DMS53 treated with DMSO at 0.1 percent for 48 hours (cell line): ENCODE data around the gene BMS1.
"Not testable (repeated sequence)": the region's sequence is repeated elsewhere in the genome, so short reads cannot be mapped to it uniquely, and the experiment has no call there.

Experiments used
- DNase-seq: peaks from one replicate; lab custom pipeline; 2025; ENCODE audit not compliant: unreplicated experiment; lab: John Stamatoyannopoulos, UW

BMS1 gene

GRCh38 chr10:42795701-42796100 is 13.1 kb downstream of the BMS1 start:
- no peak for DNase-seq

DNA sequence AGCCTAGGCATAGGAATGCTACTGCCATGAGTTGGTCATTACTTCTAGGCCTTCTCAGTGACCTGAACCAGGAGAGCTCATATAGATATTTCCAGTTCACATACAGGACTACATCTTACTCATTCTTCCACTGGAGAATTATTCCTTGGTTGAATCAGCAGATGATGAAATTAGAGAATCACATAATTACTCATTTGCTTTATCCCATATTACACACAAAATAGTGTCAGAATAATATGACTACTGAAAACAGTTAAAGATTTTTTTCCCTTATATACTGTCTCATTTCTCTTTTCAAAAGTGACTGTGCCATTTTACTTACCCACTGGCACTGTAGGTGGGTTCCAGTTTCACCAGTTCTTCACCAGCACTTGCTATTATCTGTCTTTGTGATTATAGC is 18.5 kb downstream of the BMS1 start:
- no peak for DNase-seq

DNA sequence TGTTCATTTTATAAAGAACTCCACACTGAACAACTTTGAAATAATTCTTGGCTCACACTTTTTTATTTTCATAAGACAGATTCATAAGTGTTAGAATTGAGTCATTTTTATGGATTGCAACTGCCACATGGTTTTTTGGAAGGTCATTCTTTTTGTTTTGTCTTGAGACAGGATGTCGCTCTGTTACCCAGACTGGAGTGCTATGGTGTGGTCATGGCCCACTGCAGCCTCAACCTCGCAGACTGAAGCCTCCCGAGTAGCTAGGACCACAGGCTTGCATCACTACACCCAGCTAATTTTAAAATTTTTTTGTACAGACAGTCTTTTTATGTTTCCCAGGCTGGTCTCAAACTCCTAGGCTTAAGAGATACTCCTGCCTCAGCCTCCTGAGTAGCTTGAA is 20.3 kb downstream of the BMS1 start:
- no peak for DNase-seq

- DNase-seq: no peak
Measured at GRCh38 chr10:42809676-42810075, 27.1 kb downstream of the BMS1 start.

DNA sequence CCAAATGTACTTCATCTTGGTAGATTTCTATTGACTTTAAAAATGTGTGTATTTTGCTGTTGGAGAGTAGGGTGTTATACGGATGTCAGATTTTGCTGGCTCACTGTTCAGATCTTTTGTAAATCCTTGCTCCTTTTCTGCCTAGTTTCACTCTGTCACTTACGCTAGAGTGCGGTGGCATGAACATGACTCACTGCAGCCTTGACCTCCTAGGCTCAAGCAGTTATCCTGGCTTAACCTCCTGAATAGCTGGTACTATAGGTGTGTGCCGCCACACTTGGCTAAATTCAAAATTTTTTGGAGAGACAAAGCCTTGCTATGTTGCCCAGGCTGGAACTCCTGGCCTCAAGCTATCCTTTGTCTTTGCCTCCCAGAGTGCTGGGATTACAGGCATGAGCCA is 29.4 kb downstream of the BMS1 start:
- DNase-seq: no peak

GRCh38 chr10:42813989-42814687 is 31.5 kb downstream of the BMS1 start:
- not testable (repeated sequence) for DNase-seq

GRCh38 chr10:42816334-42816733 is 33.7 kb downstream of the BMS1 start:
- not testable (repeated sequence) for DNase-seq

DNA sequence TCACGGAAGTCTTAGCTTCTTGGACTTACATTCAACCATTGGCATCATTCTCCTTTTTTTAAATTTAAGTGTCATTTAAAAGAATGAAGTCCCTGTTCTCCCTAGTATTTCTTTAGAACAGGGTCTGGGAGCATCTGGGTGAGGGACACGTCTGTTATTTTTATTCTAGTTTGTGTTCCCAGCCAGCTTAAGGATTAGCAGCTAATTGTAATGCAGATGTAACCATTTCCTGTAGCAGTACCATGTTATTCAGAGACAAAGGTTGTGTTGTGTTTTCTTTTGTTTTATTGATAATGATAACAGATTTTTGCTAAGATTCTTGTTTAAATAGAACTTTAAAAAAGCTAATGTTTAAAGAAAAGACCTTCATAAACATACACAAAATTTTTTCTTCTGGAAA is 34.3 kb downstream of the BMS1 start:
- DNase-seq: no peak

DNA sequence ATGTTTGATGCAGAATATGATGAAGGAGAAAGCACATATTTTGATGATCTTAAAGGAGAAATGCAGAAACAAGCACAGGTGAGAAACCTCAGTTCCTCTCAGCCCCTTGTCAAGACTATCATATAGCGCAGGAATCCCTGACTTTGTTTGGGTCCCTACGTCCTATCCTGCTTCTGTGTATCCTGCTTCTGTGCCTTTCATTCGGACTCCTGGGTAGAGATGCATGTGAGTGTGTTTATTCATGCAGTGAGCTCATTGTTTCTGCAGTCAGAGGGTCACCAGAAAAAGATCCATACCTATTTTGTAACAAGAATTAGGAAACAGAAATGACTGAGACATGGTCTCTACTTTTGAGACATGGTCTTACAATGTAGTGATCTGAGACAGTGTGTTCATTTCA is 34.8 kb downstream of the BMS1 start:
- not testable (repeated sequence) for DNase-seq

GRCh38 chr10:42826759-42827158 is 44.2 kb downstream of the BMS1 start:
- not testable (repeated sequence) for DNase-seq

DNA sequence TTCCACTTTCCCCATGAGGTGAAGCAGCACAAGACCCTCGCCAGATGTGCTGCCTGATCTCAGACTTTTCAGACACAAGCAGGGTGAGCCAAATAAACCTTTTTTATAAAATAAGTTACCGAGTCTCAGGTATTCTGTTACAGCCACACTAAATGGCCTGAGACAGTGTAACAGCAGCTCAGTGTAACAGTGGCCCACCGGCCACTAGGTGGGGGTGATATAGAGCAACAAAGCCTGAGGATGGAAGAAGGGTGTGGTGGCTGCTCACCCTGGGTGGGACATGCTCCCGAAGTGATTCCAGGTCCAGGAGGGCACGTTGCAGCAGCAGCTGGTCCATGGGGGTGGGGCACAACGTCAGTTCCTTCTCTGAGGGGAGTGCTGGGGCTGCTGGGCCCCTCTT is 44.6 kb downstream of the BMS1 start:
- DNase-seq: no peak

DNA sequence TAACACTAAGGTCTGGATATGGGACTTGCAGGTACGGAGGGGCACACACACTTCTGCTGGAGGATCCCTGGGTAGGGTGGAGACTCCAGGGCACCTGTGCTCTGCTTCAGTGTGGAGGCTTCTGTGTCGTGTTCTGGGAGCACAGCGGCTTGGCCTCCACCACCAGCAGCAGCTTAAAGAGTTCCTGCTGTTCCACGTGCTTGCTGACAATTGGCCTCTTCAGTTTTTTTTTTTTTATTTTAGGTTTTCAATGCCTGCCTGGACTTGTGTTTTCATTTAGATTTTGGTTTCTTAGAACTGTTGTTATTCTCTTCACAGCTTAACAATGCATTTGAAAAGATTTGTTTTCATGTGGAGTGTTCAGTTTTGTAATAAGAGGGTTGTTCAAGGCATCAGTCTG is 45.8 kb downstream of the BMS1 start:
- DNase-seq: not testable (repeated sequence)

GRCh38 chr10:42830237-42830636 is 47.6 kb downstream of the BMS1 start:
- no peak for DNase-seq

DNA sequence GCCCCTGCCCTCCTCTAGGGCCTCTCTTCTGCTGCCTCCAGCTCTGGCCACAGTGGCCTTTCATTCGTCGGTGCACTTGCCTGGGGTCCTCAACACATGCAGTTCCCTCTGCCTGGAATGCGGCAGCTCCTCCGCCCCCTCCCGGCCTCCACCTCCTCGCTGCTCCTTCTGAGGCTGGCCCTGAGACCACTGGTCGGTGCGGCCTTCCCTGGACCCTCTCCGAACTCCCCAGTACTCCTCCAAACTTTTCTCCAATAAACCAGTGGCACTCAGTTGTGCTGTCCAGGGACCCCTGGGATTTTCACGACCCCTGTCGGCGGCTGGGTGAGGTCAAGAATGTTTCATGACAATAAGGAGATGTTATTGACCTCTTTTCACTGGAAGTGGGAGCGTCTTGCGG is 53.5 kb downstream of the BMS1 start:
- DNase-seq: no peak

DNA sequence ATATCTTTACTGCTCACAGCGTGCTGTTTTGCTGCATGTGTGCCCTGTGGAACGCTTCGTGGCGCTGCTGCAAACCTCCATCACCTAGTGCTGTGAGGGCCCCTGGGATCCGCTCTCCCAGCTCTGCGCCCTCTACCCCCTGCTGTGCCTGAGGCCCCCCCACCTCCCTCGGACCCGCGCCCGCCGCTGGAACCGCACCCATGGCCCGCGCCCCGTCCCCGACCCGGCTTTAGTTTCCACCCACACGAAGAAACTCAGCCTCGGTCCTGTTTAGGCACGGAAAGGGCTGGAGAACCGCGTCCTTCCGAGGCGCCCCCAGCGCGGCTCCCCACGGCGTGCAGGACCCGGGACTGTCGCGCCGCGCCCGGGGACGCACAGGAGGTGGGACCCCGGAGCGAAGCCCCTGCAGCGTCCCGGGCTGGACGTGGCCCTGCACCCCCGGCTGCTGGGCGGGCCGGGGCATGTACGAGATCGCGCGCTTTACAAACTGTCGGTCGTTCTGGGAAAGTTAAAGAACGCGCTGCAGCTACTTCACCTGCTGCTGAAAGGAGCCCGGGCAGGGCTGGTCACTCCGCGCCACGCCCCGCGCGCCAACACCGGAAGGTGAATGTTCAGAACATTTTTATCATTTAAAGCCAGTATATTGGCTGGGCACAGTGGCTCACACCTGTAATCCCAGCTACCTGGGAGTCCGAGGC is 54.3 kb downstream of the BMS1 start:
- DNase-seq: peak; percentile 6

GRCh38 chr10:42844810-42845209 is 62.2 kb downstream of the BMS1 start:
- DNase-seq: not testable (repeated sequence)

DNA sequence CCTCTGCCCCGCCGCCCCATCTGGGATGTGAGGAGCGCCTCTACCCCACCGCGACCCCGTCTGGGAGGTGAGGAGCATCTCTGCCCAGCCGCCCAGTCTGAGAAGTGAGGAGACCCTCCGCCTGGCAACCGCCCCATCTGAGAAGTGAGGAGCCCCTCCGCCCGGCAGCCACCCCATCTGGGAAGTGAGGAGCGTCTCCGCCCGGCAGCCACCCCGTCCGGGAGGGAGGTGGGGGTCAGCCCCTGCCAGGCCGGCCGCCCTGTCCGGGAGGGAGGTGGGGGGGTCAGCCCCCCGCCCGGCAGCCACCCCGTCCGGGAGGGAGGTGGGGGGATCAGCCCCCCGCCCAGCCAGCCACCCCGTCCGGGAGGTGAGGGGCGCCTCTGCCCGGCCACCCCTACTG is 64.7 kb downstream of the BMS1 start:
- not testable (repeated sequence) for DNase-seq

- DNase-seq: no peak
Measured at GRCh38 chr10:42850931-42851330, 68.3 kb downstream of the BMS1 start.

DNA sequence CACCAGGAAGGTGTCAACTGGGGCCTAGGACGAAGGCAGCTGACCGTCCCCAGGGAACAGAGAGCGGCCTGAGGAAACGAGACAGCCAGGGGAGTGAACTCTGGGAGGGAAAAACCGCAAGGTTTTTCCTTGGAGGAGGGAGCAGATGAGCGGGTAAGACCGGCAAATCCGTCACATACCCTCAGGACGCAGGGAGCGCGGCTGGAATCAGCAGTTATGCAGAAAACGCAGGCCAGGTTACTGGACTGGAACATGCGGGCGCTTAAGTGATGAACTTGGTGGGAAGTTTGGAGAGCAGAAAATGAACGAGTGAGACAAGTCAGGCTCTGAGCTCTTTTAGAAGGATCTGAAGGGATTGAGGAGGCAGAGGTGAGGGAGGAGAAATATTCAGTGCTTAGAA is 76.7 kb downstream of the BMS1 start:
- no peak for DNase-seq

DNA sequence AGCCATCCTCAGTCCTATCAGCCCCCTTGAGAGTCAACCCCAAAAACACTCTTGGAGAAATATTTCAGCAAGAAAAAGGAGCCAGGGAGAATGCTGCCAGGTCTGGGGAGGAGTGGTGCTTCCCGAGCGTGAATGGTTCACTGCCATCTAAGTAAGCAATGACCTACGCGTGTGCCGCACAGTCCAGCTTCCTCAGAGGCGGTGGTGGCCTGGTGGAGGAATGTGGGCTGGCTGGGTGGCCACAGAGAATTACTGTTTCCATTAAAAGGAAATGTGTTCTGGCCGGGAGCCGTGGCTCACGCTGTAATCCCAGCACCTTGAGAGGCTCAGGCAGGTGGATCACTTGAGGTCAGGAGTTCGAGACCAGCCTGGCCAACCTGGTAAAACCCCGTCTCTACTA is 77.4 kb downstream of the BMS1 start:
- DNase-seq: not testable (repeated sequence)

- DNase-seq: not testable (repeated sequence)
Measured at GRCh38 chr10:42862801-42863200, 80.2 kb downstream of the BMS1 start.

- peak; percentile 25 for DNase-seq
Measured at GRCh38 chr10:42864575-42864974, 82.0 kb downstream of the BMS1 start.

DNA sequence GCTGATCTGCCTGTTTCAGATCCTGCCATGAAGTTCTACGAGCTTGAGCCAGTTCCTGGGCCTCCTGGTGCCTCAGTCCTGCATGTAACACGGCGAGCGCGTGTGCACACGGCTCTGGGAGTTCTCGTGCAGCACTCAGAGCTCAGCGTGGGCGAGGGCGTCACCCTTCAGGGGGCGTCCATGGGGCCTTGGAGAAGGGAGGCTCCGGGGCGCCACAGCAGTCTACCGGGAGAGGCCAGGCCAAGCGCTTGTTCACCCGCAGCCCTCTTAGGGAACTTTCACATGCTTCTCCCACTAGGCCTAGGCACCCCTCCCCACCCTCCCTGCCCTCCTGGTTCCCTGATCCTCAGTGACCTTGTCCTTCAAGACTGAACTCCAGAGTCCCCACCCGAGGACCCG is 83.1 kb downstream of the BMS1 start:
- DNase-seq: no peak
